KMS-11 (cell line): Measurements from ENCODE around the gene HRAS.

Experiments used
- H2AFZ ChIP-seq: fragments of 200-600 bp; sonication (generic); 2 replicates; pipeline ENCODE4 v1.6.1; 2016; ENCODE audit warnings: antibody characterized with exemption, mixed run types, low read depth
- H3K27ac ChIP-seq: fragments of 200-600 bp; sonication (generic); 2 replicates; pipeline ENCODE4 v1.6.1; 2016; ENCODE audit warnings: mild to moderate bottlenecking, mixed run types
- H3K27me3 ChIP-seq: fragments of 200-600 bp; sonication (generic); 2 replicates; pipeline ENCODE4 v1.6.1; 2017; ENCODE audit warnings: mild to moderate bottlenecking, low read depth, mixed run types, moderate library complexity; ENCODE audit not compliant: insufficient read depth
- H3K36me3 ChIP-seq: fragments of 200-600 bp; sonication (generic); 2 replicates; pipeline ENCODE4 v1.6.1; 2017; ENCODE audit warnings: mild to moderate bottlenecking, mixed run types; ENCODE audit not compliant: insufficient read depth
- H3K4me1 ChIP-seq: fragments of 200-600 bp; sonication (generic); 2 replicates; pipeline ENCODE4 v1.6.1; 2016; ENCODE audit warnings: mild to moderate bottlenecking, low read depth, mixed run types; ENCODE audit not compliant: poor library complexity, severe bottlenecking
- H3K4me2 ChIP-seq: fragments of 200-600 bp; sonication (generic); 2 replicates; pipeline ENCODE4 v1.7.0; 2016; ENCODE audit warnings: mild to moderate bottlenecking, mixed run types
- H3K4me3 ChIP-seq: fragments of 200-600 bp; sonication (generic); IDR thresholded peaks from 2 replicates; pipeline ENCODE4 v1.6.1; 2017; ENCODE audit warnings: low read depth, low read length, mixed read lengths; ENCODE audit not compliant: insufficient read depth
- H3K79me2 ChIP-seq: fragments of 200-600 bp; sonication (generic); 2 replicates; pipeline ENCODE4 v1.6.1; 2016; ENCODE audit warnings: low read depth, mixed run types; ENCODE audit not compliant: insufficient read depth
- H3K9ac ChIP-seq: fragments of 200-600 bp; sonication (generic); 2 replicates; pipeline ENCODE4 v1.6.1; 2016; ENCODE audit warnings: mild to moderate bottlenecking, mixed run types
- H4K20me1 ChIP-seq: fragments of 200-600 bp; sonication (generic); 2 replicates; pipeline ENCODE4 v1.6.1; 2016; ENCODE audit warnings: mild to moderate bottlenecking, mixed run types; ENCODE audit not compliant: insufficient read depth
- TF ChIP-seq, protein P1 (sequence below): fragments of 200-600 bp; sonication (generic); conservative IDR thresholded peaks from 2 replicates; pipeline ENCODE4 v1.6.1; 2017; ENCODE audit warnings: low read depth, mild to moderate bottlenecking, antibody characterized with exemption, low read length, moderate library complexity, mixed read lengths

Gene HRAS

DNA sequence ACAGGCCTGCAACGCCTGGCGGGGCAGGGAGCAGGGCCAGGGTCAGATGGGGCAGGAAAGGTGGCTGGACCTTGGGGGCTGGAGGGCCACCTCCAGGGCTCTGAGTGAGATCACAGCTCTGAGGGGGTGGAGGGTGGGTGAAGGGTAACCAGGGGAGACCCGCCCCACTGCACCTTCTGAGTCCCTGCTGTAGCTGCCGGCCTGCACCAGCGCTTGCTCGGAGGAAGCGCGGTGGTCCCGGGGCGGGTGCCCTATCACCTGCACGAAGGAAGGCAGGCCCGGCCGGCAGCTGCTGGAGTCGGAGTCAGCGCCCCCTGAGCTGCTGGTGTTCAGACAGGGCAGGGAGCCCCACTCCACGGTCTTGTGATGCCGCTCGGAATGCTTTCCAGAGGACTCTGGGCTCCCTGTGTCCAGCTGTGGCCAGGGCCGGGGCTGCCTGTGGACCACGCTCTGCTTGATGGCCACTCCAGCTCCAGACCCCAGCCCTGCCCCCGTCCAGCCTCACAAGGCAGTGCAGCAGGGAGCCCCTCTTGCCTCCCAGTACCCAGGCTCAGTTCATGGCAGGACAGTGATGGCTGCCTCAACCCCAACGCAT lies 21.4 kb upstream of the HRAS start:
- Histone ChIP-seq H3K27ac (no peak overlapping the region), H3K79me2 (no peaks in the 10 kb centered on the region), H3K4me1 (peaks cover 20% of the 10 kb centered on the region), H4K20me1 (no peaks in the 10 kb centered on the region), H3K4me3 (no peak overlapping the region), H3K27me3 (no peaks in the 10 kb centered on the region; the same call in 1 of the 2 replicates), H3K36me3 (no peaks in the 10 kb centered on the region), H2AFZ (no peak overlapping the region), H3K9ac (no peak overlapping the region), H3K4me2 (no peak overlapping the region)
- TF ChIP-seq, protein P1, sequence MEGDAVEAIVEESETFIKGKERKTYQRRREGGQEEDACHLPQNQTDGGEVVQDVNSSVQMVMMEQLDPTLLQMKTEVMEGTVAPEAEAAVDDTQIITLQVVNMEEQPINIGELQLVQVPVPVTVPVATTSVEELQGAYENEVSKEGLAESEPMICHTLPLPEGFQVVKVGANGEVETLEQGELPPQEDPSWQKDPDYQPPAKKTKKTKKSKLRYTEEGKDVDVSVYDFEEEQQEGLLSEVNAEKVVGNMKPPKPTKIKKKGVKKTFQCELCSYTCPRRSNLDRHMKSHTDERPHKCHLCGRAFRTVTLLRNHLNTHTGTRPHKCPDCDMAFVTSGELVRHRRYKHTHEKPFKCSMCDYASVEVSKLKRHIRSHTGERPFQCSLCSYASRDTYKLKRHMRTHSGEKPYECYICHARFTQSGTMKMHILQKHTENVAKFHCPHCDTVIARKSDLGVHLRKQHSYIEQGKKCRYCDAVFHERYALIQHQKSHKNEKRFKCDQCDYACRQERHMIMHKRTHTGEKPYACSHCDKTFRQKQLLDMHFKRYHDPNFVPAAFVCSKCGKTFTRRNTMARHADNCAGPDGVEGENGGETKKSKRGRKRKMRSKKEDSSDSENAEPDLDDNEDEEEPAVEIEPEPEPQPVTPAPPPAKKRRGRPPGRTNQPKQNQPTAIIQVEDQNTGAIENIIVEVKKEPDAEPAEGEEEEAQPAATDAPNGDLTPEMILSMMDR: no peak

GRCh38 chr11:555780-556661 lies 20.6 kb upstream of the HRAS start:
- no peak overlapping the region for H3K27ac ChIP-seq
- H3K9ac ChIP-seq: no peak overlapping the region
- H3K36me3 ChIP-seq: no peaks in the 10 kb centered on the region
- H3K27me3 ChIP-seq: no peaks in the 10 kb centered on the region; the same call in 1 of the 2 replicates
- no peak overlapping the region for H3K4me2 ChIP-seq
- no peaks in the 10 kb centered on the region for H4K20me1 ChIP-seq
- H3K4me1 ChIP-seq: peaks cover 16% of the 10 kb centered on the region
- H2AFZ ChIP-seq: no peak overlapping the region
- H3K79me2 ChIP-seq: no peaks in the 10 kb centered on the region
- TF ChIP-seq, protein P1: no peak
- H3K4me3 ChIP-seq: no peak overlapping the region

DNA sequence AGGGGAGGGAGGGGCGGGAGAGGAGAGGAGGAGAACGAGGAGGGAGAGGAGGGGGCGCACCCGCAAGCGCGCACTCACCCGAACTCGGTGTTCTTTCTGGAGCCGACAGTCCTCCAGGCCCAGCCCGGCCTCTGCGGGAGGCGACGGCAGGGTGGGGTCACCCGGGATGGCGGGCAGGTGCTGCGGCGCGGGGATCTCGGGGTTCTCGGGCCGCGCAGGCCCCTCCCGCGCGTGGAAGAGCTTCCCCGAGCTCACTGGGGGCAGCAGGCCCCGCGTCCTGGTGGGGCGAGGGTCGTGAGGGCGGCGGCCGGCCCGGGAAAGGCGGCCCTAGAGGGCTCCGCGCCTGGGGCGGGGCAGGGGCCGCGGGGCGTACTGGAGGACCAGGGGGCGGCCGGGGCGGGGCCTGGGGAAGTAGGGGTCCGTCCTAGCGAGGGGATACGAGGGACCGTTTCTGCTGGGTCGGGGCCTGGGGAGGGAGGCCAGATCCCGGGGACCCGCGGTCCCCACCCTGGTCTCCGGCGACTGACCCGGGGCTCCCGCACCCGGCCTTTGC lies 19.9 kb upstream of the HRAS start:
- H4K20me1 ChIP-seq: no peaks in the 10 kb centered on the region
- peaks cover 16% of the 10 kb centered on the region for H3K4me1 ChIP-seq
- no peak overlapping the region for H3K4me2 ChIP-seq
- no peaks in the 10 kb centered on the region; the same call in 1 of the 2 replicates for H3K27me3 ChIP-seq
- no peak overlapping the region for H3K9ac ChIP-seq
- H2AFZ ChIP-seq: peak overlapping the region; percentile 41; the same call in 1 of the 2 replicates
- H3K36me3 ChIP-seq: no peaks in the 10 kb centered on the region
- no peak overlapping the region for H3K4me3 ChIP-seq
- no peak overlapping the region for H3K27ac ChIP-seq
- no peaks in the 10 kb centered on the region for H3K79me2 ChIP-seq
- TF ChIP-seq, protein P1: no peak

DNA sequence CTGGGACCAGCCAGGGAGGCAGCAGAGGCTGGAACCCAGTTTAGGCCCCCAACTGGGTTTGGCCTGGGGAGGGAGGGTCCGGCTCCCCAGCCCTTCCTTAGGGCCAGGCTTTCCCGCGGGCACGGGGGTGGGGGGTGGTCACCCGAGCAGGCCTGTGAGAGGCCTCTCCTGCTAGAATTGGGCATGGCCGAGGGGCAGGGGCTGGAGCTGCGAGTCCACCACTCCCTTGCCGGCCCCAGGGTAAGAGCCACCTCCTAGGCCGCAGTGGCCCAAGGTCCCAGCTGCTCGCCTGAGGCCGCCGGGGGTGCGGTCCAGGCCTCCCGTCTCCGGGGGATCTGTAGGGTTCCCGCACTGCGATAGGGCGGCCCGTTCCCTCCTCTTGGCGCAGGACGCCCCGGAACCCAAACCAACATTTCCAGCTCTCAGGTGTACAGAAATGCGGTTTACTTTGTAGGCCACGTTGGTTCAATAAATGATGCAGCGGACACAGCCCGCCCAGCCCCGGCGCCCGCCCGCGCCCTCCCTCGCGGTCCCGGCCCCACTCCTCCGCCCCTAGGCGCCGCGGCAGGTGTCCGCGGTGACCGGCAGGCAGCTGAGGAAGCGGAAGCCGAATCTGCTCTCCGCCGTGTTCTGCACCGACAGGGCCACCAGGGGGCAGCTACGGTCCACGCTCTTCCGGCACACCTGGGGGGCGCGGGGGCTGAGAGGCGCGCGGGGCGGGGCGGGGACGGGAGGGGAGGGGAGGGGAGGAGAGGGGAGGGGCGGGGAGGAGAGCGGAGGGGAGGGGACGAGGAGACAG lies 19.3 kb upstream of the HRAS start:
- Histone ChIP-seq H3K36me3 (no peaks in the 10 kb centered on the region), H2AFZ (peak overlapping the region; percentile 67), H3K4me1 (peaks cover 9% of the 10 kb centered on the region), H3K4me2 (peak overlapping the region; percentile 80), H3K27ac (no peak overlapping the region), H3K79me2 (no peaks in the 10 kb centered on the region), H3K4me3 (no peak overlapping the region), H3K27me3 (no peaks in the 10 kb centered on the region; the same call in 1 of the 2 replicates), H4K20me1 (no peaks in the 10 kb centered on the region), H3K9ac (peak overlapping the region; percentile 41; the same call in 1 of the 2 replicates)
- TF ChIP-seq, protein P1: peak; percentile 34
